Measurements from ENCODE around the gene ACAP1. TPM values are rescaled to one million over a fixed set of nuclear protein-coding genes. Genes with fewer than 3 reads are reported as not detected.
A peak's percentile ranks its signal among the peaks of the same experiment; 100 is the strongest.

ACAP1 gene
- total and polyA plus RNA-seq, 10 donors = 118 to 312 (median 215) TPM

GRCh38 chr17:7326186-7326585 lies 10.1 kb upstream of the ACAP1 start:
- H3K36me3 ChIP-seq = peaks cover 0 to 63% (median 48%) of the 10 kb centered on the region in 6 donors
- intact Hi-C loops (cut with DNase I; ENCODE audit: low total_unique reads) = no loop called here
- TF ChIP-seq POLR2AphosphoS5 (IDR thresholded peaks at IDR 0.05) (no peak), POLR2A (IDR thresholded peaks at IDR 0.05) (no peak), CTCF (IDR thresholded peaks at IDR 0.05 in 8 of 11, conservative IDR thresholded peaks at IDR 0.05 in 3 of 11) (no peak)
- H3K4me1 ChIP-seq = peaks cover 8 to 51% (median 35%) of the 10 kb centered on the region in 6 donors
- DNase-seq = no peak
- H3K27ac ChIP-seq = no peak overlapping the region
- 92 to 96% (median 94%) methylated on average over 4 to 11 of the region's 11 CpGs for WGBS, 5 donors
- no peaks in the 10 kb centered on the region for H3K27me3 ChIP-seq (replicated peaks in 1 of 7)
- H3K9me3 ChIP-seq = no peaks in the 10 kb centered on the region
- H3K4me3 ChIP-seq = no peak overlapping the region

GRCh38 chr17:7327056-7327455 lies 9.3 kb upstream of the ACAP1 start:
- Histone ChIP-seq H3K27me3 (replicated peaks in 1 of 7) (no peaks in the 10 kb centered on the region), H3K36me3 (peaks cover 0 to 54% (median 39%) of the 10 kb centered on the region in 6 donors), H3K4me3 (no peak overlapping the region), H3K4me1 (peaks cover 8 to 60% (median 38%) of the 10 kb centered on the region in 6 donors), H3K27ac (no peak overlapping the region), H3K9me3 (no peaks in the 10 kb centered on the region)
- no peak for DNase-seq
- TF ChIP-seq POLR2A (IDR thresholded peaks at IDR 0.05) (no peak), CTCF (IDR thresholded peaks at IDR 0.05 in 8 of 11, conservative IDR thresholded peaks at IDR 0.05 in 3 of 11) (no peak), POLR2AphosphoS5 (IDR thresholded peaks at IDR 0.05) (no peak)
- WGBS, 5 donors = 89 to 97% (median 95%) methylated on average over 6 to 7 of the region's 7 CpGs
- intact Hi-C loops (cut with DNase I; ENCODE audit: low total_unique reads) = no loop called here

GRCh38 chr17:7327501-7327900 lies 8.8 kb upstream of the ACAP1 start:
- H3K9me3 ChIP-seq = no peaks in the 10 kb centered on the region
- H3K4me3 ChIP-seq = no peak overlapping the region
- no peaks in the 10 kb centered on the region for H3K27me3 ChIP-seq (replicated peaks in 1 of 7)
- intact Hi-C loops (cut with DNase I; ENCODE audit: low total_unique reads) = no loop called here
- WGBS, 5 donors = 85 to 94% (median 90%) methylated on average over 15 to 17 of the region's 17 CpGs
- TF ChIP-seq POLR2A (IDR thresholded peaks at IDR 0.05) (no peak), CTCF (IDR thresholded peaks at IDR 0.05 in 8 of 11, conservative IDR thresholded peaks at IDR 0.05 in 3 of 11) (no peak), POLR2AphosphoS5 (IDR thresholded peaks at IDR 0.05) (no peak)
- peaks cover 8 to 64% (median 43%) of the 10 kb centered on the region in 6 donors for H3K4me1 ChIP-seq
- H3K36me3 ChIP-seq = peaks cover 0 to 50% (median 35%) of the 10 kb centered on the region in 6 donors
- no peak overlapping the region for H3K27ac ChIP-seq
- DNase-seq = no peak

- WGBS, 5 donors = 80 to 95% (median 91%) methylated on average over 1 of the region's 1 CpG
These were observed 8.3 kb upstream of the ACAP1 start for GRCh38 chr17:7328009-7328408.

More at GRCh38 chr17:7328009-7328408, 8.3 kb upstream of the ACAP1 start:
- DNase-seq = no peak
- Histone ChIP-seq H3K36me3 (peaks cover 0 to 44% (median 30%) of the 10 kb centered on the region in 6 donors), H3K27ac (peak overlapping the region in 3 of 8 donors; percentile 92 to 95 (median 95)), H3K9me3 (no peaks in the 10 kb centered on the region), H3K4me3 (peak overlapping the region in 4 of 8 donors; percentile 80 to 95 (median 86)), H3K27me3 (replicated peaks in 1 of 7) (no peaks in the 10 kb centered on the region), H3K4me1 (peaks cover 8 to 69% (median 43%) of the 10 kb centered on the region in 6 donors)
- intact Hi-C loops (cut with DNase I; ENCODE audit: low total_unique reads) = no loop called here
- TF ChIP-seq CTCF (IDR thresholded peaks at IDR 0.05 in 8 of 11, conservative IDR thresholded peaks at IDR 0.05 in 3 of 11) (no peak), POLR2A (IDR thresholded peaks at IDR 0.05) (no peak), POLR2AphosphoS5 (IDR thresholded peaks at IDR 0.05) (no peak)
